Stimulated activated CD4-positive, alpha-beta T cell treated with anti-CD3 and anti-CD28 coated beads, Interleukin-2, amount 100 ng/mL, for 24 hours (primary cell): ENCODE results near the gene THBS2.
"Not testable (repeated sequence)": the region's sequence is repeated elsewhere in the genome, so short reads cannot be mapped to it uniquely, and the experiment has no call there.

Experiments used
- DNase-seq, 2 donors: peaks; one replicate each; pipeline ENCODE4 v3.0.0-alpha.2; 2020

Gene THBS2

GRCh38 chr6:169205176-169206160, 48.2 kb downstream of the THBS2 start:
- DNase-seq, result no peak

- DNase-seq, result no peak
Observed at GRCh38 chr6:169204167-169204566, 49.5 kb downstream of the THBS2 start.

- DNase-seq, result no peak
Observed at GRCh38 chr6:169201985-169202384, 51.7 kb downstream of the THBS2 start.

- DNase-seq, result no peak
Observed at GRCh38 chr6:169200893-169201514, 52.6 kb downstream of the THBS2 start.

GRCh38 chr6:169199625-169200335, 53.9 kb downstream of the THBS2 start:
- no peak for DNase-seq

GRCh38 chr6:169198885-169199284, 54.8 kb downstream of the THBS2 start:
- DNase-seq, result no peak

- not testable (repeated sequence) for DNase-seq
Observed at GRCh38 chr6:169197929-169198328, 55.7 kb downstream of the THBS2 start.

GRCh38 chr6:169196279-169196678, 57.4 kb downstream of the THBS2 start:
- DNase-seq, result not testable (repeated sequence)

- no peak for DNase-seq
Observed at GRCh38 chr6:169194737-169195136, 58.9 kb downstream of the THBS2 start.

- no peak for DNase-seq
Observed at GRCh38 chr6:169190970-169191369, 62.7 kb downstream of the THBS2 start.

GRCh38 chr6:169190144-169190584, 63.5 kb downstream of the THBS2 start:
- DNase-seq, result no peak

GRCh38 chr6:169189686-169190085, 64.0 kb downstream of the THBS2 start:
- DNase-seq, result no peak

GRCh38 chr6:169189182-169189581, 64.5 kb downstream of the THBS2 start:
- DNase-seq, result no peak

- no peak for DNase-seq
Observed at GRCh38 chr6:169188475-169188874, 65.2 kb downstream of the THBS2 start.

- no peak for DNase-seq
Observed at GRCh38 chr6:169188051-169188470, 65.6 kb downstream of the THBS2 start.

- DNase-seq, result no peak
Observed at GRCh38 chr6:169186496-169187169, 67.0 kb downstream of the THBS2 start.

GRCh38 chr6:169185692-169186485, 67.8 kb downstream of the THBS2 start:
- DNase-seq, result no peak

GRCh38 chr6:169185011-169185521, 68.6 kb downstream of the THBS2 start:
- DNase-seq, result no peak

GRCh38 chr6:169184419-169184818, 69.2 kb downstream of the THBS2 start:
- DNase-seq, result no peak

GRCh38 chr6:169183233-169183632, 70.4 kb downstream of the THBS2 start:
- no peak for DNase-seq

- not testable (repeated sequence) for DNase-seq
Observed at GRCh38 chr6:169179831-169180230, 73.8 kb downstream of the THBS2 start.
